Fibroblast of skin of left biceps (primary cell): ENCODE results near the gene UBE2I.
"Not testable (repeated sequence)": the region's sequence is repeated elsewhere in the genome, so short reads cannot be mapped to it uniquely, and the experiment has no call there.

ENCODE experiments used
- DNase-seq, 2 experiments: peaks; one replicate each; pipeline ENCODE4 v3.0.0-alpha.2; 2013; ENCODE audit warnings: low read depth in 2 of 2

The UBE2I gene

GRCh38 chr16:1313721-1314369 lies 4.4 kb downstream of the UBE2I start:
- DNase-seq, result no peak

GRCh38 chr16:1314399-1315068 lies 5.1 kb downstream of the UBE2I start:
- no peak for DNase-seq

DNA sequence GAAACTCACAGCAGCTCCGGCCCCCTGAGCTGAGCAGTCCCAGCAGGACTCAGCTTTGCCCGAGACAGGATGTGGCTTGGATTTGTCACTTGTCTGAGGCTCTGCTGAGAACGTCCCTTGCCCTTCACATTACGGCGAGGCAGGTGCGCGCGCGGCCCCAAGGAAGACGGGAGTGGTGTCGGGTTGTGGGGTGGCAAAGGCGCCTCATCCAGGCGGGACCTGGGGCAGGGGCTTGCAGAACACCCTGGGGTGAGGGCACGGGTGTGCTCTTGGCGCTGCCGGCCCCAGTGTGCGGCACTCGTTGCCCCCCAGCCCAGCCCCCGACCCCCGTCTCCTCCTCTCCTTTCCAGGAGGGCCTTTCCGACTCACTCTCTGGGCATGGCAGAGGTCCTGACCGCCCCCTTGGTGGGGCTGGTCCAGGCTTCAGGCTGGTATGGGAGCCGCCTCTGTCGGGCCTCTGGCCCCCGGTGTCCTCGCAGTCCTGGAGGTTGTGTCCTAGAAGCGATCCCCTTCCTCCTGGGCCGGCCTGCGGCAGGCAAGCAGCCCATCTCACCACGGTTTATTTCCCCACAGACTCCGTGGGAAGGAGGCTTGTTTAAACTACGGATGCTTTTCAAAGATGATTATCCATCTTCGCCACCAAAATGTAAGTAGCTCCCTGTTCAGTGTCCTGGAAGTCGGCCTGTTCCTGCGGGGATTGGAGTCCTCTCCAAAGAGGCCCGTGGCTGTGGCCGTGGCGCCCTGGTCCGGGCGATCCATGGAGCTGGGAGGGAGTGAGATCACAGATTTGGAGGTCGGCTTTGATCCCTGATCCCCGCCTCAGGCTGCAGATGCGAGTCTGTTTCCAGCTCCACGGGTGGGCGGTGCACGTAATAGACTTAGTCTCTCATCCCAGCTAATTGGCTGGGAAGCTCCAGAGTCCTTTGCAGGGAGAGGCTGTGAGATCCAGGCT lies 5.9 kb downstream of the UBE2I start:
- no peak for DNase-seq

GRCh38 chr16:1316033-1316405 lies 6.6 kb downstream of the UBE2I start:
- no peak for DNase-seq

DNA sequence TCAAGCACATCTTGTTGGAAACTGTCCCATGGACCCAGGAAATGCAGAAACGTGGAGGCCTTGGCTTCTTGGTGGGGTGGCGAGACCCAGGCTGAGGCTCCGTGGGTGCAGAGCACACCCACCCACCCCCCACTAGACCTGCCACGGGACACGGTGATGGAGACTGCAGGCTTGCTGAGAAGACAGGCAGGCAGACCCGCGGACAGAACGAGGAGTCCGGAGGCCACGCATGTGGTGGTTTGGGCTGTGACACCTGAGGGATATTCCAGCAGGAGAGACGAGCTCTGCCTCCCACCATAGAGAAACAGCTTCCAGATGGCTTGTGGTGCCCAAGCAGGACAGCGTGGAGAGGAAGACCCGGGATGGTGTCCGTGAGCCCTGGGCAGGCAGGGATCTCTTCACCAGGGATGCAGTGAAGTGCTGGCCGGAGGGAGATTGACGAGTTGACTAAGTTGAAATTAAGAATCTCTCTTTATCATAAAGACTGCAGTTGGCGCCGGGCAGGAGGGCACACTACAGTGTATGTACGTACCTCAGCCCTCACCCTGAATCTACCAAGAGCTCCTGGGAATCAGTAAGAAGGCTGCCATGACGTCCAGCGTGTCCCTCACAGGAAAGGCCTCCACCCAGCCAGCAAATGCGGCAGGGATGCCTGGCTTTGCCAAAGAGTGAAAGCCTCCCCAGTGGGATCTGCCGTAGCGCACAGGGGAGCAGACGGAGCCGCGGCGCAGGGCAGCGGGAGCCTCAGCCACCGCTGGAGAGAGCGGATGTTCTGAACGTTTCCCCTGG lies 8.2 kb downstream of the UBE2I start:
- no peak for DNase-seq

GRCh38 chr16:1318268-1318545 lies 8.8 kb downstream of the UBE2I start:
- DNase-seq, result no peak

DNA sequence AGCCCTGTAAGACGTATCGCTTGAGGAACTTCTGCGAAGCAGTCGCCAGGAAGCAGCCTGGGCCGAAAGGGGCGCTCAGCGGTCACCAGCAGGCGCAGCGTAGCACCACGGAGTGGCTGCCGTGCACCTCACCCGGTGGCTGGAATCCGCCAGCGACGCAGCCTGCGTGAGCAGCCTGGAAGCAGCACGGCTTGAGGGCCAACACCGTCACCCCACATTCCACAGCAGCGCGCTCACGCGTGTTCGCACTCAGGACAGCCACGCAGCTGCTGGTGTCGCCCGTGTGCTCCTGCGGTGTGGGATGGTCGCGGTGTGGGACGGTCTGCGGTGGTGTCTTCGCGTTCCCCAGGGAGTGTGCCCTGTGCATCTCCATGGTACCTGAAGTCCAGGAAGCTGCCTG lies 9.6 kb downstream of the UBE2I start:
- DNase-seq, result no peak

DNA sequence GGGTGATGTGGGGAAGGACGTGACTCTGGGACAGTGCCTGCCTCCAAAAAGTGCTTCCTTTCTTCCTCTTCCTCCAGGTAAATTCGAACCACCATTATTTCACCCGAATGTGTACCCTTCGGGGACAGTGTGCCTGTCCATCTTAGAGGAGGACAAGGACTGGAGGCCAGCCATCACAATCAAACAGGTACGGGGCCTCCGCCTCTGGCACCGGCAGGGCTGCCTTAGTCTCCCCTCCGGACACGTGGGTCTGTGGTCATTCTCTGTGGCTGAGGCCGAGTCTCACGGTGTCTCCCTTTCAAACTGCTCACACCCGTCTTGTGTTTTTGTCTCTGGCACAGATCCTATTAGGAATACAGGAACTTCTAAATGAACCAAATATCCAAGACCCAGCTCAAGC lies 10.7 kb downstream of the UBE2I start:
- no peak for DNase-seq

GRCh38 chr16:1320658-1321240 lies 11.3 kb downstream of the UBE2I start:
- DNase-seq, result no peak

GRCh38 chr16:1322407-1322806 lies 13.0 kb downstream of the UBE2I start:
- DNase-seq, result no peak

DNA sequence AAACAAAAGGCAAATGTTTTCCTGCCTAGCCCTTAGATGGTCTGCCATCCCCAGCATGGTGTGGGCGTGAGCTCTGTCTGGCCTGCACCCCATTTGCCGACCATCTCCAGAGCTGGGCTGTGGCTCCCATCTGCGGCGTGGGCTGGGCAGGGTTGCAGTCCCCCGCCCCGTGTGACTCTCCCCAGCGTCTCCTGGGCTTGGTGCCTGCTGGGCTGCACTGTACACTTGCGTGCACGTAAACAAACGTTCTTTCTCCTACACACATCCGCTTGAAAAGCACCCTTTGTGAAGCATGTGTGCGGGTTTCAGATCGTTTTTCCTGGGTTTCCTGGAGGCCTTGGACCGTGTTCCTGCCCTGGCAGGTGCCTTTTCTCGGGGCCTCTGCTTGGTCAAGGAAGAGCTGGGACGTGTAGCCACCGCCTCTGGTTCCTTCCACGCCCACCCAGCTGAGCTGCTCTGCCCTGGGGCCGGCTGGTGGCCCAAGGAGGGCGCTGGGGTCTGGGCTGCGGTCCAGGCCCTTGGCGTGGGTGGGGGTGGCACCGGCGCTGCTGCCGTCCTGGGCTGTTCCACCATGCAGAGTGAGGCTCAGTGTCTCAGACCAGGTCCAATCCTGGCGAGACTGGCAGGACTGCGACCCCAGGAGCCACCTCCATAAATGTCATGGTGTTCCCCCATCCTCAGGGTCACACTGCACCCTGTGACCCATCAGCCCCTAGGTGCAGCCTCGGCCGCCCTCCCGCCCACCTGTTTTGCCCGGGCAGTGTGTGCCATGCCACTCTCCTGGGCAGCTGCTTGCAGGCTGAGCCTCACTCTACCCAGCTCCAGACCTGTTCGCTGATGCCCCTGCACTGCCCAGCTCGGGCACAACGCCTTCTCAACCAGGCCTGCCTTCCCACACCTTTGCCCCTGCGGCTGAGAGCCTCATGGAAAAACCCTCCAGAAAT lies 14.1 kb downstream of the UBE2I start:
- DNase-seq, result no peak

DNA sequence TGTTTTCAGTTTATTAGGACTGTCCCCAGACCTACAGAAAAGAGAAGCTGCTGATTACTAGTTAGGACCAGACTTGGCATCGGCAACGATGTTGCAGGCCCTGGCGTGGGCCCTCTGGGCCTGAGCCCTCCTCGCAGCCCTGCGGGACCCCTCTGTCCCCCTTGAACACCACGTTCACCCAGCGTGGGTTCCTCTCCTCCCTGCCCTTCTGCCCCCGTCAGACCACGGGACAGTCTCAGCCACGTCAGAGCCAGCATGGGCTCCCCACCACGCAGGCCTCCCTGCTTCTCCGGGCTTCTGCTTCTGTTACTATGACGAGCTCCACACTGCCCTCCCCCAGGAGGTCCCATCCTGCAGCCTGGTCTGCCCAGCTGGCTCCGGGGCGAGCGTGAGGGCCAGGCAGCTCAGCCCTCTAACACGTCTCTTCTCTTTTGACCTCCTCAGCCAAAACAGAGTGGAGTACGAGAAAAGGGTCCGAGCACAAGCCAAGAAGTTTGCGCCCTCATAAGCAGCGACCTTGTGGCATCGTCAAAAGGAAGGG lies 14.9 kb downstream of the UBE2I start:
- DNase-seq, result no peak

DNA sequence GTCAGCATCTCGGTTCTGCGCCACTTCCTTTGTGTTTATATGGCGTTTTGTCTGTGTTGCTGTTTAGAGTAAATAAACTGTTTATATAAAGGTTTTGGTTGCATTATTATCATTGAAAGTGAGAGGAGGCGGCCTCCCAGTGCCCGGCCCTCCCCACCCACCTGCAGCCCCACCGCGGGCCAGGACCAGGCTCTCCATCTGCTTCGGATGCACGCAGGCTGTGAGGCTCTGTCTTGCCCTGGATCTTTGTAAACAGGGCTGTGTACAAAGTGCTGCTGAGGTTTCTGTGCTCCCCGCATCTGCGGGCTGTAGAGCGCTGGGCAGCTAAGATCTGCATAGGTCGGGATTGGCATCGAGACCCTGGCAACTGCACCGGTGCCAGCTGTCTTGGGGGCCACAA lies 15.8 kb downstream of the UBE2I start:
- no peak for DNase-seq

DNA sequence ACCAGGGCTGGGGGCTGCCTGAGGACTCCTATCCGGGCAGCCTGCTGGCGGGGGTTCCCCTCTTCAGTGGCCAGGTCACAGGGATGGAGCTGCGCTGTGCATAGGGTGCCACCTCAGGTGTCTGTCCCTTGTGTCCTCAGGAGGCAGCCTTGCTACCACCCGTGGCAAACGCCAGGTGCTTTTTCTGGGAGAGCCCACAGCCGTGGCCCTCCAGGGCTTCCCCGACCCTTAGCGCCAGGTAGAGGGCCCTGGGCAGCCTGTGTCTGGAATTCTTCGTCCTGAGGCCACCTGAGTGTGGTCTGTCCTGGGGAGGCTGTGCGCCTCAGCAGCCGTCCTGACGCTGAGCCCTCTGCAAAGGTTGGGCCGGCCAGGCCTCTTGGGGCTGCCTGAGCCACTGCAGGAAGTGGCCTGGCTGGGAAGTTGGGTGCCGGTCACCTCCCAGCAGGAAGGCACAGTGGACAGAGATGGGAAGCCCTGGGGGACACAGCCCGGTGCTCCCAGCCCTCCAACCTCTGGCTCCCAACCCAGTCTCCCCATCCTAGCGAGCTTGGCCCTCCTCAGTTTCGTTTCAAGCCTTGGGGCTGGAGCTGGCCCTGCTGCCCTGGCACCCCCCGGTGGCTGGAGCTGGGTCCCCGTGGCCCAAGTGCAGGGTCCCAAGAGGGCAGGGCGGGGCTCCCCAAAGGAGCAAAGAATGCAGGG lies 16.4 kb downstream of the UBE2I start:
- no peak for DNase-seq

DNA sequence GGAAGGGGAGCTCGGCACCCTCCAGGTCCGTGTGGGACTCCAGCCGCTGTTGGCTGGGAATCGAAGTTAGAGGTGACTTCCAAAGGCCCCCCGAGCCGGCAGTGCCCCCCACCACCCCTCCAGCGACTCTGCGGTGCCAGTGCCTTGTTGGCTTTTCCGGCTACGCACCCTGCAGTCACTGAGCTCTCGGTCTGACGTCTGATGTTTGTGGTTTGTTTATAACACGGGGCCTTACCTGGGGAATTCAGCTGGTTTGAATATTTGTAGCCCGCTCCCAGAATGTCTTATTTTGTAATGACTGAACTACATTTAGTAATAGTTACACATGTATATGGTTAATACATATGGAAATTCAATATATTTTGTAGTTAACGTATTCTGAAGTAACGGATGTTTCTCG lies 17.0 kb downstream of the UBE2I start:
- no peak for DNase-seq

GRCh38 chr16:1326946-1327618 lies 17.6 kb downstream of the UBE2I start:
- DNase-seq, result no peak

GRCh38 chr16:1327619-1327947 lies 18.1 kb downstream of the UBE2I start:
- DNase-seq, result no peak

GRCh38 chr16:1328136-1328535 lies 18.7 kb downstream of the UBE2I start:
- not testable (repeated sequence) for DNase-seq

- not testable (repeated sequence) for DNase-seq
Observed at GRCh38 chr16:1328961-1329360, 19.5 kb downstream of the UBE2I start.
